ENCODE data around the gene PLA2G2F. TPM values are rescaled to one million over a fixed set of nuclear protein-coding genes. Genes with fewer than 3 reads are reported as not detected.

Gene PLA2G2F
- not detected for polyA plus RNA-seq (ENCODE audit: insufficient read length in 12 of 12)
- long read RNA-seq, donor 1, result 0 reads
- long read RNA-seq, donor 2, result 0 reads
- long read RNA-seq, donor 3, result 0 reads
- long read RNA-seq, donor 4, result 0 reads
- long read RNA-seq, donor 5, result 0 reads
- long read RNA-seq, donor 6, result 0 reads
- long read RNA-seq, donor 7, result 0 reads
- long read RNA-seq, donor 8, result 0 reads
- long read RNA-seq, donor 9, result 0 reads
- long read RNA-seq, donor 10, result 0 reads
- long read RNA-seq, donor 11, result 0 reads

- DNase-seq, result no peak
Measured at GRCh38 chr1:20138961-20139550, at the start of gene PLA2G2F. Gene PLA2G2F (plus strand): TSS chr1:20139323. CDS start chr1:20139428, 105 bp downstream.

- no peak for DNase-seq
Measured at GRCh38 chr1:20089328-20090077, 49.6 kb upstream of the PLA2G2F start.

GRCh38 chr1:20090119-20090518 lies 49.0 kb upstream of the PLA2G2F start:
- no peak for DNase-seq

GRCh38 chr1:20090641-20091040 lies 48.5 kb upstream of the PLA2G2F start:
- DNase-seq, result no peak

GRCh38 chr1:20093303-20093702 lies 45.8 kb upstream of the PLA2G2F start:
- no peak for DNase-seq

GRCh38 chr1:20093940-20094391 lies 45.2 kb upstream of the PLA2G2F start:
- no peak for DNase-seq

- no peak for DNase-seq
Measured at GRCh38 chr1:20095564-20096434, 43.3 kb upstream of the PLA2G2F start.

- no peak for DNase-seq
Measured at GRCh38 chr1:20096840-20097447, 42.2 kb upstream of the PLA2G2F start.

- no peak for DNase-seq
Measured at GRCh38 chr1:20099533-20099932, 39.6 kb upstream of the PLA2G2F start.

GRCh38 chr1:20100632-20101355 lies 38.3 kb upstream of the PLA2G2F start:
- peak; percentile 15 for DNase-seq

- DNase-seq, result no peak
Measured at GRCh38 chr1:20102875-20103274, 36.2 kb upstream of the PLA2G2F start.

- DNase-seq, result no peak
Measured at GRCh38 chr1:20105856-20106255, 33.3 kb upstream of the PLA2G2F start.

- DNase-seq, result no peak
Measured at GRCh38 chr1:20107351-20107750, 31.8 kb upstream of the PLA2G2F start.

GRCh38 chr1:20107796-20108195 lies 31.3 kb upstream of the PLA2G2F start:
- DNase-seq, result no peak

- no peak for DNase-seq
Measured at GRCh38 chr1:20108366-20109123, 30.6 kb upstream of the PLA2G2F start.

- DNase-seq, result no peak
Measured at GRCh38 chr1:20109223-20109856, 29.8 kb upstream of the PLA2G2F start.

GRCh38 chr1:20110679-20111078 lies 28.4 kb upstream of the PLA2G2F start:
- no peak for DNase-seq

GRCh38 chr1:20111452-20111851 lies 27.7 kb upstream of the PLA2G2F start:
- DNase-seq, result no peak

- DNase-seq, result no peak
Measured at GRCh38 chr1:20112279-20113000, 26.7 kb upstream of the PLA2G2F start.

Measured in muscle of arm (tissue), 14 donors.